ENCODE results near the gene FAM72D.
A peak's percentile ranks its signal among the peaks of the same experiment; 100 is the strongest.
"Not testable (repeated sequence)": the region's sequence is repeated elsewhere in the genome, so short reads cannot be mapped to it uniquely, and the experiment has no call there.

FAM72D gene

DNA sequence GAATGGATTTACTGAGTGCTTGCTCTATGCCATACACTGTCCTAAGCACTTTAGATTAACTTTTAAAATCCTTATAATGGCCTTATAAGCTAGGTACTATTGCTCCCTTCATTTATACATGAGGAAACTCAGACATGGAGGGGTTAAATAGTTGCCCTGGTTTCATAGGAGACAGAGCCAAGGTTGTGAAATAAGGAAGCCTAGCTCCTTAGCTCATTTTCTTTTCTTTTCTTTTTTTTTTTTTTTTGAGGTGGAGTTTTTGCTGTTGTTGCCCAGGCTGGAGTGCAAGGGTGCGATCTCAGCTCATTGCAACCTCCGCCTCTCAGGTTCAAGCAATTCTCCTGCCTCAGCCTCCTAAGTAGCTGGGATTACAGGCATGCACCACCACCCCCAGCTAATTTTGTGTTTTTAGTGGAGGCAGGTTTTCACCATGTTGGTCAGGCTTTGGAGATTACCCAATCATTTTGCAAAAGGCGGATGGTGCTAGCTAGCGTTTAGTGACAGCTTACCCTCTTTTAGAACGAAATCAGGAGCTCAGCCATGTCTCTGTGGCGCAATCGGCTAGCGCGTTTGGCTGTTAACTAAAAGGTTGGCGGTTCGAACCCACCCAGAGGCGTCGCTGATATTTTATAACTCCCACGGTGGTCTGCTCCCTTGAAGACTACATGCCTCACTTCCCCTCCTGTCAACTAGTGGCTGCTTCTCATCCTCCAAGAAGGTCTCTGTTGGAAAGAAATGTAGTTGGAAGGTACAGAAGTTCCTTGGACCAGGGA, 33.1 kb downstream of the FAM72D start:
- in situ Hi-C loops (cut with MboI; ENCODE audit: low pct_unique_long_range_greater_than_20kb, low sequenced_read_pairs): not testable (repeated sequence)
- DNase-seq: peak; percentile 56

DNA sequence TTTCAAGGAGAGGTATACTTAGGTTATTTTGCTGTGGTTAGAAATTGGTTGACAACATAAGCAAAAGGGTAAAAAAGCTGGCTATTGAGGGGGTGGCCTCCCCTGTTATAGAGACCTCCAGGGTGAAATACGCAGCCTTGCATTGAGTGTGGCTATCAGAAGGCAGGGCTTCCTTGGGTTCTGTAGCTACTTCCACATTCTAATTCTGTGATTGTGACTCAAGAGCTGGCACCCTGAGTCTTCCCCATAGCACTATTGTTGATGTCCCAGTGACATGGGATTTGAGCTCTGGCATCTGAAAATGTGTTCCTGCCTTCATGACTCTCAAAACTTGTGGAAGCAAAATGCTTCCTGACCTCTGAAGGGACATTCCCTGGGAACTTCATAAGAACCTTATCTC, 38.7 kb downstream of the FAM72D start:
- DNase-seq; in situ Hi-C loops (cut with MboI; ENCODE audit: low pct_unique_long_range_greater_than_20kb, low sequenced_read_pairs): not testable (repeated sequence)

DNA sequence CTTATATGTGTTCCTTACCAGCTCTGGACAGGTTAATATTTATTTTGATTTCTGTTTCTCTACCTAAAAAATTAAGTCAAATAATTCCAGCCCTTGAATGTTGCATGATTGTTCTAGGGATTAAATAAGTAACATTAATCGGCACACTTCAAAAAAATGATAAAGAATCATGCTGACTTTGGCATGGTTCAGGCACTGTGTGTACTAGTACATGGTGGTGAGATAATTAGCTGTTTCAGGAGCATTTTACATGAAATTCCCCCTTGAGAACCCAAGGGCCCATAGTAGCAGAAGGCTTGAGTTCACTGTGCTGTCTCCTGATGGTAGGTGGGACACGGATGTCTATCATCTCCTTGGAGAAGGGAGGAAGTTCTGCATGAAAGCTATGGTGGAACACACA, 44.8 kb downstream of the FAM72D start:
- DNase-seq; in situ Hi-C loops (cut with MboI; ENCODE audit: low pct_unique_long_range_greater_than_20kb, low sequenced_read_pairs): not testable (repeated sequence)

DNA sequence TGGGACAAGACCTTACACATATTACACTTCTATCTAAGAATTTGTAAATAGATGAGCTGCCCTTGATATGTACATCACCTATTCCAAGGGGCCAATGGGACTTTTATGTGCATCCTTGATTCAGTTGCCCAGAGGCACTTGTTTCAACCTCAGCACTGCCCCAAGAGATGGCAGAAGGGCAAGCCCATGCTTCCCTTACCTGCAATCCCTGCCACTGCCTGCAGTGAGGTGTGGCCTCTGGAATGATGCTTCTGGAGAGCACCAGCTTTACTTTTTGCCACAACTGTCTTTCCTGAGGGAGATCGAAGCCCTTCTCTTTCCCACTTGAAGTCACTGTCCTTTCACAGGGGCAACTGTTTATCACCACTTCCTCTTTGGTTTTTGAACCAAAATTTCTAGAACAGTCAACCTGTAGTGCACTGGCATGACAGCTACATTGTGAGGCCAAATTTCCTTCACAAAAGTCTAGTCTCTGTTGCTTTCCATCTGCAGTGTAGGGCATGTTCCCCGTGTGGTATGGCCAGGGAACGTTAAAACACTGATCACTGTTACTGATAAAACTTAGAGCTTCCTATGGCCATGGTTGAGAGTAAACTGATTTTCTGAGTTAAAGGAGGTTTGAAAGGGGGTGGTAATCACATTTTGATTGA, 48.6 kb downstream of the FAM72D start:
- DNase-seq; in situ Hi-C loops (cut with MboI; ENCODE audit: low pct_unique_long_range_greater_than_20kb, low sequenced_read_pairs): not testable (repeated sequence)

DNA sequence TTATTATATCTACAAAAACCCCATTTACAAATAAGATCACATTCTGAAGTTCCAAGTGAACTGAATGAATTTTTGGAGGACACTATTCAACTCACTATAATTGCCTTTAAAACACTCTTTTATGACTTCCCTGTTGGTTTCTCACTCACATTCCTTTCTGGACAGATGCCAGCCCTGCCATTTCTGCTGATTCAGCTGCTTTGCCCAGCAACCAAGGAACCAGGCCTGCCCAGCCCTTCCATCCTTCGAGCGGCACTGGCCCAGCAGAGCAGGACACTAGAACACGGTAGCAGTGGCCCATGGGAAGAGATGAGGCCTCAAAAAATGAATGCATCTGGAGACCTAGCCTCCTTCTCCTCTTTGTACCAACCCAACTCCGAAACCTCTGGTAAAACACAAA, 50.5 kb downstream of the FAM72D start:
- DNase-seq: peak; percentile 26
- in situ Hi-C loops (cut with MboI; ENCODE audit: low pct_unique_long_range_greater_than_20kb, low sequenced_read_pairs): not testable (repeated sequence)

DNA sequence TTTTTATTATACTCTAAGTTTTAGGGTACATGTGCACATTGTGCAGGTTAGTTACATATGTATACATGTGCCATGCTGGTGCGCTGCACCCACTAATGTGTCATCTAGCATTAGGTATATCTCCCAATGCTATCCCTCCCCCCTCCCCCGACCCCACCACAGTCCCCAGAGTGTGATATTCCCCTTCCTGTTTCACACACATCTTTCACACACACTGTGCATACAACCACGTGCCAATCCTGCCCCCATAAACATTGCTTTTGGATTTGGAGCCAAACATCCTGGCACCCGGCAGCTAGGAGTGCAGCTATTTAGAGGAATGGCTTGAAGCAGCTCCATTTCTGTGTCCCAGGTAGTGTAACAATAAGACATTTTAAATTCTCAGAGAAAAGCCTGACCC, 51.4 kb downstream of the FAM72D start:
- in situ Hi-C loops (cut with MboI; ENCODE audit: low pct_unique_long_range_greater_than_20kb, low sequenced_read_pairs): not testable (repeated sequence)

DNA sequence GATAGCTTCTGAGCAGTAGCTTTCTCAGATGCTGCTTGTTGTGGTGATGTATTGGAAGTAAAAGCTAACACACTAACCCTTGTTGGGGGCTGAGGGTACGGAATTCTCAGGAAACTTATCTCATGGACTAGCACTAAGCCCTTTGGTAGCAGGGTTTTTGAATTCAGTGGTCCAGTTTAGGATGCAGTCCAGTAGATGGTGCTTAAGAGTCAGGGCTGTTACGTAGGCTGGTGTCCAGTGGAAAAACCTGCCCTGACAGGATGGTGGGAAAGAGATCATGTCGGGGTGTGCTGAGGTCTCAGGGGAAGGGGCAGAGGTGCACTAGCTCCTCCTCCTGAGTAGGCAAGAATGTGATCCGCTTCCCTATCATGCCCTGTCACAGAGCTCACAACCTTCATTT, 59.6 kb downstream of the FAM72D start:
- in situ Hi-C loops (cut with MboI; ENCODE audit: low pct_unique_long_range_greater_than_20kb, low sequenced_read_pairs); DNase-seq: not testable (repeated sequence)

More for the DNA sequence above, 51.4 kb downstream of the FAM72D start:
- DNase-seq: not testable (repeated sequence)

DNA sequence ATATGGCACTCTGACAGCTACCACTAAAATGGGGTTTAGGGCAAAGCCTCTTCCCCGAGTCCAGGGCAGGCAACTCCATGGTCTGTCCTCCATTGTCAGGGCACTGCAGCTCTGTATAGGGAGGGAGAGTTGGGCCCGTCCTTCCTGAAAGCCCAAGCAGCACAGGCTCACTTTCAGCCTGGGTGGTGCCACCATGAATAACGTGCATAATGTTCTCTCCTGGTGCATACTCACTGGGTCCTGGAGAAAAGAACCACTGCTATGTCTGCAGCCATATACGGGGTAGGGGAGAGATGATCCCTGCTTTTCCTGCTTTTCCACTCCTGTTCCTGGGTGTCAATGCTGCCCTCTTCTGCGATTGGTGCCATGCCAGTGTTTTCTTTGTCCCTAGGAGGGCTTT, 60.1 kb downstream of the FAM72D start:
- in situ Hi-C loops (cut with MboI; ENCODE audit: low pct_unique_long_range_greater_than_20kb, low sequenced_read_pairs); DNase-seq: not testable (repeated sequence)

DNA sequence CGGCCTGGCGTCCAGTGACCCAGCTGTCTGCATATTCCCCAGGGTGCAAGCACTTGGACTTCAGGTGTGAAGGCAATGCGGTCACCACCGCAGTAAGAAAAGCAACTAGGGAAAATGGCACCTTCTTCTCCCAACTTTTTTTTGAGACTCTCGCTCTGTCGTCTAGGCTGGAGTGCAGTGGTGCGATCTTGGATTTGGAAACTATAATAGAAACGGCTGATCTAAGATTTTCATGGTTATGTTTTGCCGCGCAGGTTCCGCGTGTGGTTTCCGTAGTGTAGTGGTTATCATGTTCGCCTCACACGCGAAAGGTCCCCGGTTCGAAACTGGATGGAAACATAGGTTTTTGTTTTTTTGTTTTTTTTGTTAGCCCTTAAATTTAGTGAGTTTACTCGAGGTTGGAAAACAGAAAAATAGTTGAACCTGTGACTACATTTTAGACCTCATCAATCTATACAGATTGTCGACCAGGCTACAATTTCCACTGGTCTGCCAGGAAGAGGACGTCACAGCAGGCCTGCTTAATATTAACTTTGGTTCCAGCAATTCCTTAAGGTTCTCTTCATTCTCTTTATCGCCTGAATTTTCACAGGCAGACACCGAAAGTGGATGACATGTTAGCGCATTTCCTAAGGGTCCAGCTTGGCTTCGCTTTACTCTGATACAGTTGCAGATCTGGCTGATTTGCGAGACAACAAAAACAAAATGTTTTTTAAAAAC, 61.3 kb downstream of the FAM72D start:
- DNase-seq: peak; percentile 89
- in situ Hi-C loops (cut with MboI; ENCODE audit: low pct_unique_long_range_greater_than_20kb, low sequenced_read_pairs): not testable (repeated sequence)

DNA sequence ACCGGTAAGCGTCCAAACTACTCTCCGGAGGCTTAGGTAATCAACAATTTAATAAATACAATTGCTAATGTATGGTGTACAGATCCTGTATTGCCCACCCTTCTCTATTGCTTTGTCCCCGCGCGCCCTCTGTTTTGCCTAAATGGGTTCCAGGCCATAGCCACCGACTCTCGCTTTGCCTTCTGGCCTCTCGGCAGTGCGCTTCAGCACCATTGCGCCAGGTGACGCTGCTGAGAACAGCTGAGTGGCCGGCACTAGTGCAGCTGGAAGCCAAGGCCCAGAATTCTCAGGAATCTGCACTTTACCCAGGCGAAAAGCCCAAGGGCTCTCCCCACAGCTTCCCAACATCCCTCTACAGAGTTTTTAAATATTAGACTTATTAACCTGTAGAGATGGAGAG, 61.9 kb downstream of the FAM72D start:
- in situ Hi-C loops (cut with MboI; ENCODE audit: low pct_unique_long_range_greater_than_20kb, low sequenced_read_pairs); DNase-seq: not testable (repeated sequence)

DNA sequence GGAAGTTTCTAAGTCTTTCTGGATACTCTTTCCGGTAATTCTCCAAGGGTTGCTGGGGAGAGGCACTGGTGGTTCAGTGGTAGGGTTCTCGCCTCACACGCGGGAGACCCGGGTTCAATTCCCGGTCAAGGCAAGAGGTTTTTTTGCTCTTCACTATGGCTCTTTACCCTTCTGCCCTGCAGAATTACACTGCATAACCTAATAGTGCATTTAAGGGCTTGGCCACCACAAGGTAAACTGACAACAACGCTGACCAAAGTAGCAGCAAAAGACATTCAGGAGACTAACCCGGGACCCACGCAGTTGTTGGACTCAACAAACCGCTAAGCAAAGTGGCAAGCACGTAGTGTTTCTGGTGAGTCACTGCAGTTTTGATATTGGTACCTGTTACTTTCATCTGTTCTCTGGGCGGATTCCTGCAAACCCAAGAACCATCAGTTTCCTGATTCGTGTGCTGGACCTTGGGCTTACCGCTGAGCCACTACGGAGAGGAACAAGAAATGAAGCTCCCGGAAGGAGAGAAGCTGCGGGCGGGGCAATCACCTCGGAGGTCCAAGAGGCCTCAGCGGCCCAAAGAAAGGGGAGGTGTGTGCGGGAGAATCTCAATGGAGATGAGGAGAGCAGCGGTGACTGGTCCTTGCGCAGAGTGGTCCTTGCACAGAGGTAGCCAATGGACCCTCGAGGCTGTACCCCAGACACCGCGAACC, 65.4 kb downstream of the FAM72D start:
- DNase-seq; in situ Hi-C loops (cut with MboI; ENCODE audit: low pct_unique_long_range_greater_than_20kb, low sequenced_read_pairs): not testable (repeated sequence)
